ENCODE results near the gene DMGDH.

The DMGDH gene

GRCh38 chr5:79069488-79070349 is at the start of gene DMGDH, which contains the start of gene BHMT2:
Gene DMGDH (minus strand): TSS chr5:79069674. CDS start chr5:79069620, 54 bp downstream.
Gene BHMT2 (plus strand): TSS chr5:79069767. CDS start chr5:79069783, 16 bp downstream.
- no peak for TF ChIP-seq CTCF (IDR thresholded peaks at IDR 0.05; ENCODE audit: borderline replicate concordance, control extremely low read depth, extremely low read depth, insufficient read depth, missing control alignments)
- in situ Hi-C loops (cut with MboI; ENCODE audit: low sequenced_read_pairs, unreplicated experiment): no loop called here
- DNase-seq (ENCODE audit: low spot score): peak; percentile 17

- no peak for TF ChIP-seq CTCF (IDR thresholded peaks at IDR 0.05; ENCODE audit: borderline replicate concordance, control extremely low read depth, extremely low read depth, insufficient read depth, missing control alignments)
- DNase-seq (ENCODE audit: low spot score): no peak
- in situ Hi-C loops (cut with MboI; ENCODE audit: low sequenced_read_pairs, unreplicated experiment): loop anchor here (10.0 kb wide), 1 partner anchor 88 kb away; no protein-coding TSS in a partner anchor
Measured at GRCh38 chr5:79112703-79113058, 43.2 kb upstream of the DMGDH start.

- TF ChIP-seq CTCF (IDR thresholded peaks at IDR 0.05; ENCODE audit: borderline replicate concordance, control extremely low read depth, extremely low read depth, insufficient read depth, missing control alignments): no peak
- in situ Hi-C loops (cut with MboI; ENCODE audit: low sequenced_read_pairs, unreplicated experiment): loop anchor here (10.0 kb wide), 1 partner anchor 87 kb away; no protein-coding TSS in a partner anchor
- no peak for DNase-seq (ENCODE audit: low spot score)
Measured at GRCh38 chr5:79111960-79112702, 42.7 kb upstream of the DMGDH start.

DNA sequence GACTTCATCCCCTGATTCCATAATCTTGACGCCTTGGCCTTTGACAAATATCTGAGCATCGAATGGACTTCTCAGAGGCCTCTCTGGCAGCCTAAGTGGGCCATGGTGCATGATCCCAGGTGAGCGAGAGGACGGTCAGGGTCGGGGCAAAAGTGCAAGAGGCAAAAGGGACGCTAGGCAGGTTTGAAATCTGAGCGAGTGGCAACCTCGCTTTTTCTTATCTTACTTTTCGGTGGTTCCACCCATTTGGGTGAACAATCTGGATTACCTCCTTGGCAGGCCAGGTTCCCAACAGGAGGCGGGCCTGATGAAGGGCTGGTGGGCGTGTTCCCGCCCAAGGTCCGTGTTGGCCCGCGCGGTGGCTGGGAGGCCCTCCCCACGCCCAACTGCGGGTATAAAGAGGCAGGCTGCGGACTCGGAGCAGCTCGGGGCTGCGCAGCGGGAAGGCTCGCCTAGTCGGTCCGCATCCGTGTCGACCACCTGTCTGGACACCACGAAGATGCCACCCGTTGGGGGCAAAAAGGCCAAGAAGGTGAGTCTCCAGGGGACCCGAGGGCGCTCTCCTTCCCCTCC is 42.0 kb upstream of the DMGDH start, which contains the start of gene BHMT:
BHMT (plus strand) TSS at position 423 of the 573 bp plus-strand sequence; CDS start at position 500, 77 bp downstream.
- in situ Hi-C loops (cut with MboI; ENCODE audit: low sequenced_read_pairs, unreplicated experiment): loop anchor here (10.0 kb wide), 1 partner anchor 87 kb away; no protein-coding TSS in a partner anchor
- DNase-seq (ENCODE audit: low spot score): no peak
- TF ChIP-seq CTCF (IDR thresholded peaks at IDR 0.05; ENCODE audit: borderline replicate concordance, control extremely low read depth, extremely low read depth, insufficient read depth, missing control alignments): no peak

GRCh38 chr5:79109527-79110492 is 40.3 kb upstream of the DMGDH start:
- peak; percentile 65 for DNase-seq (ENCODE audit: low spot score)
- TF ChIP-seq CTCF (IDR thresholded peaks at IDR 0.05; ENCODE audit: borderline replicate concordance, control extremely low read depth, extremely low read depth, insufficient read depth, missing control alignments): peak; percentile 36
- in situ Hi-C loops (cut with MboI; ENCODE audit: low sequenced_read_pairs, unreplicated experiment): loop anchor here (10.0 kb wide), 1 partner anchor 85 kb away; no protein-coding TSS in a partner anchor

Measured in GM13976 (cell line).